ENCODE measurements around the gene ISCA2.
A peak's percentile ranks its signal among the peaks of the same experiment; 100 is the strongest.

Gene ISCA2

DNA sequence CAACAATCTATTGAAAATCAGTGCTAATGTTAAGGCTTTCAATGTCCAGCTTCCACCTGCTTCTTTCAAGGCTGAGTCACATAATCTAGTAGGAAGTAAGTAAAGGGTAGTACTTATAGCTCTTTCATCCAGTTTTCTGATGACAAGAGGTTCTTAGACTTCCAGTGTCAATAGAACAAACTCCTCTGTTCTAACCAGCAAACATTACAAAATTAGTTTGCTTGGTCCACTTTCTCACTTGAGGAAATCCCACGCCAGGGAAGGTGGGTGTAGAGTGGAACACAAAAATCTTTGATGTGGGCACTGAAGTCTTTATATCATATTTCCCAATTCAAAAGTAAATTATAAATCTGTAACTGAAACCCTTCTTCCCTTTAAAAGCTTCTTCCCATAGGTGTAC lies 3.1 kb upstream of the ISCA2 start:
- Histone ChIP-seq H3K27me3 (ENCODE audit: insufficient read depth, low read length) (no peaks in the 10 kb centered on the region), H3K9ac (ENCODE audit: low read length) (no peak overlapping the region), H3K23ac (ENCODE audit: low read length) (no peak overlapping the region), H2BK120ac (ENCODE audit: insufficient read depth, low read length, poor library complexity) (no peak overlapping the region), H2BK5ac (ENCODE audit: low read depth, low read length, poor library complexity) (no peak overlapping the region), H3K4ac (ENCODE audit: low read depth, low read length) (no peak overlapping the region), H3K9me3 (ENCODE audit: insufficient read depth, low read depth, low read length) (no peaks in the 10 kb centered on the region), H3K18ac (ENCODE audit: low read length) (no peak overlapping the region), H4K12ac (ENCODE audit: low read depth, low read length) (no peak overlapping the region), H3K27ac (ENCODE audit: low read depth, low read length) (no peak overlapping the region), H3K4me3 (ENCODE audit: low read depth, low read length) (no peak overlapping the region), H3K14ac (ENCODE audit: low read length) (no peak overlapping the region), H3K4me2 (ENCODE audit: low read length) (no peak overlapping the region), H2AK5ac (ENCODE audit: low read length) (no peak overlapping the region), H3K4me1 (ENCODE audit: control insufficient read depth in 1 of 2, insufficient read depth in 2 of 2, low read length in 2 of 2) (peaks cover 11 to 19% of the 10 kb centered on the region in 2 experiments), H2BK12ac (ENCODE audit: low read length) (no peak overlapping the region), H2AFZ (ENCODE audit: insufficient read depth, low read length, poor library complexity) (no peak overlapping the region), H3K36me3 (ENCODE audit: control insufficient read depth in 1 of 2, insufficient read depth in 2 of 2, low read length in 2 of 2) (peaks cover 4 to 6% of the 10 kb centered on the region in 2 experiments), H3K79me1 (ENCODE audit: low read length) (peaks cover 10% of the 10 kb centered on the region), H3K79me2 (ENCODE audit: control insufficient read depth, insufficient read depth, low read length, poor library complexity) (peaks cover 9% of the 10 kb centered on the region), H4K8ac (ENCODE audit: low read depth, low read length) (no peak overlapping the region), H4K91ac (ENCODE audit: low read depth, low read length) (no peak overlapping the region)
- DNase-seq = no peak
- no CpG with 5 or more reads among the region's 1 CpG for WGBS (ENCODE audit: extremely low coverage, insufficient coverage, insufficient read length)

DNA sequence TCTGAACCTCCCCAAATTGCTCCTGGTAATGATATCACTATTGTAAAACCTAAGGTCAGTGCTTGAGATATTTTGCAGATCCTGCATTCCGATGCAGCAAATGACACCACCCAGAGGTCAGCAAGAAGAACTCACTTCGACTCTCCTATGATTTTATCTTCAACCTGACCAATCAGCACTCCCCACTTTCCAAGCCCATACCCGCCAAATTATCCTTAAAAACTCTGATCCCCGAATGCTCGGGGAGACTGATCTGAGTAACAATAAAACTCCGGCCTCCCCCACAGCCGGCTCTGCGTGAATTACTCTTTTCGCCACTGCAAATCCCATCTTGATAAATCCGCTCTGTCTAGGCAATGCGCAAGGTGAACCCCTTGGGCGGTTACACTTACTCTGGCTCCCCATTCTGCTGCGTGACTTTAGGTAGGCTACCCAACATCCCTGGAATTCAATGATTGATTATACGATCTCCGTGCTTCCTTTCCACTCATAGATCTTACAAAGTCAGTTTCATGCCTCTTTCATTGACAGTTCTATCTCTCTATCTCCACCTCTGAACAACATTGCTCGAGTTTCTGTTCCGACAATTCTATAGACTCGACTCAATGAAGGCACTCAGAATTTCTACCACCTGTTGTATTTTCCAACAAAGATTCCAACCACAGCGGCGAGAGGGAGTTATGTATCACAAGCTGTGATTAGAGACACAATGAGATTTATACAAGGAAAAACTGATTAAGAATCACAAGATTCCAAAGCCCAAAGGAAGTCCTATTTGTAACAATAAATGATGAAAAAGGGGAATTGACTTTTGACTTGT lies 1.4 kb upstream of the ISCA2 start:
- no CpG with 5 or more reads among the region's 20 CpGs for WGBS (ENCODE audit: extremely low coverage, insufficient coverage, insufficient read length)
- Histone ChIP-seq H3K79me1 (ENCODE audit: low read length) (peaks cover 10% of the 10 kb centered on the region), H3K4me3 (ENCODE audit: low read depth, low read length) (peak overlapping the region; percentile 45), H3K27me3 (ENCODE audit: insufficient read depth, low read length) (no peaks in the 10 kb centered on the region), H2AFZ (ENCODE audit: insufficient read depth, low read length, poor library complexity) (peak overlapping the region; percentile 73), H2BK120ac (ENCODE audit: insufficient read depth, low read length, poor library complexity) (no peak overlapping the region), H2AK5ac (ENCODE audit: low read length) (no peak overlapping the region), H3K9ac (ENCODE audit: low read length) (no peak overlapping the region), H4K8ac (ENCODE audit: low read depth, low read length) (no peak overlapping the region), H4K12ac (ENCODE audit: low read depth, low read length) (no peak overlapping the region), H3K9me3 (ENCODE audit: insufficient read depth, low read depth, low read length) (no peaks in the 10 kb centered on the region), H3K36me3 (ENCODE audit: control insufficient read depth in 1 of 2, insufficient read depth in 2 of 2, low read length in 2 of 2) (no peaks in the 10 kb centered on the region), H3K18ac (ENCODE audit: low read length) (peak overlapping the region; percentile 51), H3K4me1 (ENCODE audit: control insufficient read depth in 1 of 2, insufficient read depth in 2 of 2, low read length in 2 of 2) (peaks cover 7 to 13% of the 10 kb centered on the region in 2 experiments), H3K4me2 (ENCODE audit: low read length) (peak overlapping the region; percentile 72), H4K91ac (ENCODE audit: low read depth, low read length) (no peak overlapping the region), H3K4ac (ENCODE audit: low read depth, low read length) (peak overlapping the region; percentile 36), H3K79me2 (ENCODE audit: control insufficient read depth, insufficient read depth, low read length, poor library complexity) (peaks cover 9% of the 10 kb centered on the region), H2BK5ac (ENCODE audit: low read depth, low read length, poor library complexity) (no peak overlapping the region), H3K27ac (ENCODE audit: low read depth, low read length) (peak overlapping the region; percentile 21), H3K23ac (ENCODE audit: low read length) (no peak overlapping the region), H3K14ac (ENCODE audit: low read length) (no peak overlapping the region), H2BK12ac (ENCODE audit: low read length) (peak overlapping the region; percentile 30)
- peak; percentile 20 to 63 for DNase-seq

DNA sequence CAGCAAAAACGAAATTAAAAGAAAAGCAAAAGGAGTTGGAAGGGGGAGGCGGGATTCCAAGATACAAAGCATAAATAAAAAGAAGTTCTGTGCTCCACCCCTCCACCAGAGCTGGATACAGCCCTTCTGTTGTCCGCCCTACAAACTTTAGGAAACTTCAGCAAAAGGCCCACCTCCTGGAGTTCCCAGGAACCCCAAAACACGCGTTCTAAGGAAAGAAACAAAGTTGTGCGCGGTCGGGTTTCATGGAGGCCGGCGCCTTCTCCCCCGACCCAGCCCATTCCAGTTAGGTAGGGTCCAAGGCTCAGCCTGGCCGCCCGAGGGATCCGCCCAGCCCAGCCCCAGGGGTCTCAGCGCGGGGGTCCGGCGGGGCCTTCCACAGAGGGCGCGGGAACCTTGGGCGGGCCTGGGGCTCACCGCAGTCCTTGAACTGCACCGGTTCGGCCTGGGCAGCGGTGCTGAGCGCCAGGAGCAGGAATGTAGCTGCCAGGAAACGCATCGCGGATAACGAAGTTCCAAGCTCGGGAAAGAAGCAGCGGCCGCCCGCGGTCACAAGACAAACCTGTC lies 706 bp upstream of the ISCA2 start, which contains the start of gene NPC2:
NPC2 (minus strand) TSS at position 530 of the 567 bp plus-strand sequence; CDS start at position 499, 31 bp downstream.
- peak within 1 kb of the TSS; percentile 83 for H3K4ac ChIP-seq (ENCODE audit: low read depth, low read length)
- H3K27ac ChIP-seq (ENCODE audit: low read depth, low read length) = peak within 1 kb of the TSS; percentile 86
- H3K9ac ChIP-seq (ENCODE audit: low read length) = peak within 1 kb of the TSS; percentile 88
- peak within 1 kb of the TSS; percentile 97 for H4K8ac ChIP-seq (ENCODE audit: low read depth, low read length)
- peak within 1 kb of the TSS; percentile 95 for H3K14ac ChIP-seq (ENCODE audit: low read length)
- peak within 1 kb of the TSS; percentile 86 for H4K91ac ChIP-seq (ENCODE audit: low read depth, low read length)
- no CpG with 5 or more reads among the region's 35 CpGs for WGBS (ENCODE audit: extremely low coverage, insufficient coverage, insufficient read length)
- H3K27me3 ChIP-seq (ENCODE audit: insufficient read depth, low read length) = no peaks in the 10 kb centered on the region
- H2BK12ac ChIP-seq (ENCODE audit: low read length) = peak within 1 kb of the TSS; percentile 71
- H2AK5ac ChIP-seq (ENCODE audit: low read length) = peak within 1 kb of the TSS; percentile 71
- peak within 1 kb of the TSS; percentile 93 for H3K4me2 ChIP-seq (ENCODE audit: low read length)
- no peaks in the 10 kb centered on the region for H3K9me3 ChIP-seq (ENCODE audit: insufficient read depth, low read depth, low read length)
- peaks cover 10% of the 10 kb centered on the region for H3K79me1 ChIP-seq (ENCODE audit: low read length)
- H3K18ac ChIP-seq (ENCODE audit: low read length) = peak within 1 kb of the TSS; percentile 93
- peaks cover 9% of the 10 kb centered on the region for H3K79me2 ChIP-seq (ENCODE audit: control insufficient read depth, insufficient read depth, low read length, poor library complexity)
- H3K4me1 ChIP-seq (ENCODE audit: control insufficient read depth in 1 of 2, insufficient read depth in 2 of 2, low read length in 2 of 2) = peaks cover 2 to 9% of the 10 kb centered on the region in 2 experiments
- H2BK5ac ChIP-seq (ENCODE audit: low read depth, low read length, poor library complexity) = peak within 1 kb of the TSS; percentile 87
- peak within 1 kb of the TSS; percentile 98 for H2AFZ ChIP-seq (ENCODE audit: insufficient read depth, low read length, poor library complexity)
- H3K23ac ChIP-seq (ENCODE audit: low read length) = no peak within 1 kb of the TSS
- peak within 1 kb of the TSS; percentile 96 for H3K4me3 ChIP-seq (ENCODE audit: low read depth, low read length)
- no peaks in the 10 kb centered on the region for H3K36me3 ChIP-seq (ENCODE audit: control insufficient read depth in 1 of 2, insufficient read depth in 2 of 2, low read length in 2 of 2)
- peak within 1 kb of the TSS; percentile 67 for H2BK120ac ChIP-seq (ENCODE audit: insufficient read depth, low read length, poor library complexity)
- peak within 1 kb of the TSS; percentile 79 for H4K12ac ChIP-seq (ENCODE audit: low read depth, low read length)
- DNase-seq = no peak

DNA sequence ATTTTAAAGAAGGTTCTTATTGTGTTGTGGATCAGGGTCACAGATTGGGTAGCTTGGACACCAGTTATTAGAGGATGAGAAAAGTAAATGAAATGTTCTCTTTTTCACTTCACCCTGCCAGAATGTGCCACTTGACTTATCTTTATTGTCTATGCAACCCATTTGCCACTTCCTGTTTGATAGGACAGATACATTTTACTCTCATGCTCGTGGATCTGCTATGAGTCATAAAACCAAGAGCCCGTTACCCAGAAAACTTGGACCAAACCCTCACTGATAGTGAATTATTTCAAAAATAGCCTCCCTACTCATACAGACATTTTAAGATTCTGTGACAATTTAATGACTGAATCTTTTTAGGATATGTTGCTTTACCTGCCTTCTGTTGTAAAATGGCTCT lies 1.8 kb downstream of the ISCA2 start:
- WGBS (ENCODE audit: extremely low coverage, insufficient coverage, insufficient read length) = no CpG with 5 or more reads among the region's 2 CpGs
- no peak overlapping the region for H2BK5ac ChIP-seq (ENCODE audit: low read depth, low read length, poor library complexity)

More for the DNA sequence above, 1.8 kb downstream of the ISCA2 start:
- Histone ChIP-seq H3K27me3 (ENCODE audit: insufficient read depth, low read length) (no peaks in the 10 kb centered on the region), H3K79me1 (ENCODE audit: low read length) (peaks cover 10% of the 10 kb centered on the region), H3K36me3 (ENCODE audit: control insufficient read depth in 1 of 2, insufficient read depth in 2 of 2, low read length in 2 of 2) (no peaks in the 10 kb centered on the region), H4K12ac (ENCODE audit: low read depth, low read length) (no peak overlapping the region), H3K4me2 (ENCODE audit: low read length) (no peak overlapping the region), H3K27ac (ENCODE audit: low read depth, low read length) (no peak overlapping the region), H2AK5ac (ENCODE audit: low read length) (no peak overlapping the region), H3K14ac (ENCODE audit: low read length) (no peak overlapping the region), H2BK12ac (ENCODE audit: low read length) (no peak overlapping the region), H3K23ac (ENCODE audit: low read length) (no peak overlapping the region), H3K4me1 (ENCODE audit: control insufficient read depth in 1 of 2, insufficient read depth in 2 of 2, low read length in 2 of 2) (peaks cover 0 to 2% of the 10 kb centered on the region in 2 experiments), H3K9me3 (ENCODE audit: insufficient read depth, low read depth, low read length) (no peaks in the 10 kb centered on the region), H4K8ac (ENCODE audit: low read depth, low read length) (no peak overlapping the region), H3K4me3 (ENCODE audit: low read depth, low read length) (no peak overlapping the region), H3K4ac (ENCODE audit: low read depth, low read length) (no peak overlapping the region), H3K9ac (ENCODE audit: low read length) (no peak overlapping the region), H2AFZ (ENCODE audit: insufficient read depth, low read length, poor library complexity) (no peak overlapping the region), H3K18ac (ENCODE audit: low read length) (no peak overlapping the region), H2BK120ac (ENCODE audit: insufficient read depth, low read length, poor library complexity) (no peak overlapping the region), H4K91ac (ENCODE audit: low read depth, low read length) (no peak overlapping the region), H3K79me2 (ENCODE audit: control insufficient read depth, insufficient read depth, low read length, poor library complexity) (peaks cover 9% of the 10 kb centered on the region)
- no peak for DNase-seq
